GM18520 (cell line): ENCODE results near the gene FBXL4.

Experiments
- ATAC-seq: cut with Tn5 transposase; IDR thresholded peaks from one replicate; pipeline ENCODE4 v1.9.1; 2021; ENCODE audit not compliant: unreplicated experiment

FBXL4 gene

DNA sequence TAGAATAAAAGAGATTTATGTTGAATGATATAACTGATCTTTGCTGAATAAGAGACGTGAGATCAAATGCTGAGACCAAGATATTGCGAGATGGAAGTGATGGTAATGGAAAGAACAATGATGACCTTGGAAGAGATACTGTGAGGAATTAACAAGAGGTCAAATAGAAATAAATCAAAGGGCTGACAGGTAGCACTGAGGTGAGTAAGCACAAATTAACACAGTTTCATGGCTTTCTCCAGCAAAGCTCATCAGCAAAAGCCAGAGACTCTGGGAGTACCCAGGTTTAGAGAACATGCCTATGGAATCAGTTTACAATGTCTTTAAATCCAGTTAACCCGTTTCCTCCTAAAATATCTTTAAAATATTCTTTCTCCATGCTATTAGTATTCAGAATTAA, 60.1 kb downstream of the FBXL4 start:
- ATAC-seq, result no peak

DNA sequence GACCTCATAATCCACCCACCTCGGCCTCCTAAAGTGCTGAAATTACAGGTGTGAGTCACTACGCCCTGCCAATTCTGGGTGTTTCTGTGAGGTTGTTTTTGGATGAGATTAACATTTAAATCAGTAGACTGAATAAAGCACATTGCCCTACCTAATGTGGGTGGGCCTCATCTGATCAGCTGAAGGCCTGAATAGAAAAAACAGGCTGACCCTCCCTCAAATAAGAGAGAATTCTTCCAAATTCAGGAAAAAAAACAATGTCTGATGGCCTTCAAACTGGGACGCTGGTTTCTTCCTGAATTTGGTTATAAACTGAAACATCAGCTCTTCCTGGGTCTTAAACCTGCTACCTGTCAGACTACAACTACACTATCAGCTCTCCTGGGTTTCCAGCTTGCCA, 62.4 kb downstream of the FBXL4 start:
- ATAC-seq, result no peak

DNA sequence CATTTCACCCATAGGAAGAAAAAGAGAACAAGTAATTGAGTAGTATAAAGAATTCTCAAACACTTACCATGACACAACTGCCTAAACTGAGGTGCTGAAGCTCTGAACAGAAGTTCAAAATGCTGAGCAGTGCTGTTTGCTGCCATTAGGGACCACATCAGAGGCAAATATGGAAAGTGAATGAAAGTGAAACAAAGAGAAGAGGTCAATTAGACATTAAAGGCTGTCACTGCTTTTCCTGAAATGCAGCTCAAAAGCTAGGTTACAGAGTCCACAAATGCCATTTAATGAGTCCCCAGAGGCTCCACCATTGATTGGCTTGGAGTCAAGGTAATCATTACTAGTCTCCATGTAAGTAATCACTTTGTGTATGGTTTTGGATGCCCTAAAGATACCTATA, 67.3 kb downstream of the FBXL4 start:
- ATAC-seq, result peak; percentile 75

DNA sequence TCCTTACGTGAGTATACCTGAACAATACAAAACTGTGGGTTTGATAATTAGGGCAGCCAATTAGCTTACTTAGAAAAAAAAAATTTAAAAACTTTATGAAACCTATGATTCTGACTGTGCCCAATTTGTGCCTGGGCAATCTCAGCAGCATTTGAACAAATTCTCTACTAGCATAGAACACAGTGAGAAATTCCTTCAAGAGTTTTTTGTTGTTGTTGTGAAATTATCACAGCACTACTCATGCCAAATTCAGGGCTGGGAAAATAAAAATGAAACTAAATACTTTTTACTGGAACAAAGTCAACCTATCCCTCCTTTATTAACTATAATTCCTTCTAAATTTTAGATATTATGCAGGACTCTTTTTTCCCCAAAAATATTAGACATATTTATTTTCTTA, 70.5 kb downstream of the FBXL4 start:
- ATAC-seq, result no peak

DNA sequence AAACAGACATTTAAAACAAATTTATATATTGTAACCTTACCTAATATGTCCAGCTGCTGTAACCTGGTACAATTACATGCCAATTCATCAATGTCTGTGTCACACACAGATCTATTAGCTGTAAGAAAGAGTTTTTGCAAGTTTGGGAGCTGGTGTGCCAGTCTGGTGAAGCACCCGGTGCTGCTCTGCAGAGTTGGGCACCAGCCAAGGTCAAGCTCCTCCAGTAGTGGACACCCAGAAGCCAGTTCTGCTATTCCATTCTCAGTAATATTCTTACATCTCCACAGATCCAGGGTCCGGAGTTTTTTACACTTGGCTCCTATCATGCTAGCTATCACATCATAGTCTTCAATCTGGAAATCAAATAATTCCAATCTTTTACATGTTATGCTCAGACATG, 72.4 kb downstream of the FBXL4 start:
- ATAC-seq, result no peak

DNA sequence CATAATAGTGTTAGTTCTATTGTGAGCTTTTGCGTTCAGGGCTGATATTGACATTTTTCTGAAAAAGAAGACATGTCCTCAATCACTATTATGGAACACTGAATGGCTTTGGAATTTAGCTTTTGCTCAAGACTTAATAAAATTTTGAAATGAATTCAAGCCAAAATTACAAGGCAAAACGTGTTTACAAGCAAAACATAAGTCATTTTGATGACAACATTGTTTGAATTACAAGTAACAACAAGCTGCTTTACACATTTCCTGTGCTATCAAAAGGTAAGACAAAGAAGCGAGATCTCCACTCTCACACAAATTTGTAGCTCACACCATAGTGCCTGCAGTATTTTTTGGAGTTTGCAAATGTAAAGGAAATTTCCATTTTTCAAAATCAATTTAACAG, 75.9 kb downstream of the FBXL4 start:
- no peak for ATAC-seq

DNA sequence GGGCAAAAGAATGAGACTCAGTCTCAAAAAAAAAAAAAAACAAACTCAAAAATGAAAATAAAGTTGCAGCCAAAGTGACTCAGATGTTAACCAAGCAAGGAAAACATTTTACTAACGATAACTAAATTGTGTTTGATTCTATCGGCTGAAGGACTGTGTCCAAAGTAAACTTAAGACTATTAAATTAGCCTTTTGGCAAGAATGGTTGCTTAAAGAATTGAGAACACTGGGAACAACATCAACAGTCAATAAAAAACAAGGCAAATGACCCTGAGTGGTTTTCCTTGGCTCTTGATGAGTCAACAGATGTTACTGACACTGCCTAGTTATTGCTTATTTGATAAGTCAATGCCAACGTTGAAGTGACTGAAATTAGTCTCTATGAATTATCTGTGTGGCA, 76.7 kb downstream of the FBXL4 start:
- no peak for ATAC-seq

DNA sequence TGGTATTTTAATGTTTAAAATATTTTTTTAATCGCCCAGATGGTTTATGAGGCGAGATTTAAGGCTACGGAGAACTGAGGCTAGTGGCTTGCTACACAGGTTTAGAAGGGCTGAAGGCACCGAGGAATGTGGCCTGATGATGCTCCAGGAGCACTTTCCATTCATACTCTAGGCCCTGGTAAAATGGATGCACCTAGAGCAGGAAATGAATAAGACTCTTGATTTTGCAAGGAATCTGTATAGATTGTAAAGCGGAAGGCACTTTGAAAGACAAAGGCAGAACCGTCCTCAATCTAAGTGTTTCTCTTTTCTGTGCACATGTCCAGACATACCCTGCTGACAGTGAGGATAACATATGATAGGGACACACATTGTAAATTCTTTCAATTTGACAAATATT, 83.2 kb downstream of the FBXL4 start:
- no peak for ATAC-seq

DNA sequence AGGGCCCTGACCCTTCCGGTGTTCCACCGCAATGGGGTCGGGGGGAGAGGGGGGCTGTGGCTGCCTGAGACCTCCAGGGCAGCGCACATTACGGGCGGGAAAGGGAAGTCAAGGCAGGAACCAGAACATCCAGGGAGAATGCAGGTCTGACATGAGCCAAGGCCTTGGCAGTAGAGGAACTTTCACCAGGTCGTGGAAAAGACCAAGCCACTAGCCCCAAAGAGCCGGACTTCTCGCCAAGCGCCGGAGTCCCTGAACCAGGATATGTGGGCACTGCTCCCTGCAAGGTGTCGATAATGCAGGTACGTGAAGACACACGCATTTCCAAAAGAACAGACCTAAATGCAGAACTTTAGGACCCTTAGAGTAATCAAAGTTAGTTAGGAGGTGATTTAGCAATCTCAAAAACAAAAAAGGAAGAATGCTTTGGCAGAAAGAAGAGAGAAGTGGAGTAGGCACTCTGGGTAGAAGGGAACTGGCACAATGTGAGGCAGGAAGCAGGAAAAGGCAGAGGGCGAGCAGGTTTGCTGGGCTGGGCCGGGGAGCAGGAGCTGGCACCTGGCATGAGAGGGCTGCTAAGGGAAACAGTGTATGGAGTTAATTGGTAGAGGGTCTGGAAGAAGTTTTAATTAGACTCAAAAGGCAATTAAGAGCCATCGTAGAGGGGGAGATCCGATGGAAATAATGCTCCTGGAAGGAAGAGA, 99.1 kb downstream of the FBXL4 start:
- no peak for ATAC-seq

DNA sequence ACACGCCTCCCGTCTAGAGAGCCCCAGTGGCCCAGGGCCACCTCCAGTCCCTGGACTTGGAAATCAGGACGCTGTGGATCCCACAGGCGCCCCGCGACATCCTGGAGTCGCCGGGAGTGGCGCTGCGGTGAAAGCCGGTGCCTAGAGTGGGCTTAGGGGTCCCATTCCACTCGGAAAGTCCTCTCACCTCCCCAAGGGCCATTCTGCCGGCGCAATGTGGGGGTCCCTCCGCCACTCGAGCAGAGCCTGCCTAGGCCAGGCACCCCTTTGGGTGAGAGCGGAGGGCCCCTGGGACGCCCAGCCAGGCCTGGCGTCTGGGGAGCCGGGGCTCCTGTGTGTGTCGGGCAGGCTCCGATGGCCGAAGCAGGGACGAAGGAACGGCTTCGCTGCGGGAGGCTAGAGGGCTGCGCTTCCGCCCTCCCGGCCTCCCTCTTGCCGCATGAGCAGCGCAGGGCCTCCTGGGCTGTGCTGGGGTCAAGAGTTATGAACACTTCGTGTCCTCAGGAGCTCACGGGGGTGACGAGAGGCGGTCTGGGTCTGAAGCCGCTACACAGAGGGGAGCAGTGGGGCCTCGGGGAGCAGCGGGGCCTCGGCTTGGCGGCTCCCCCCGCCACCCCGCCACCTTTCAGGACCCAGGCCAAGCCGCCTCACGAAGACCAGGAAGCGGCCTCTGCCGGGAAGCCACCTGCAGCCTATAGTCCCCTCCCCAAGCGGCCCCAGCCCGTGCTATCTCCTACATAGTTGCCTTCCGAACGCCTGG, 99.8 kb downstream of the FBXL4 start:
- no peak for ATAC-seq

DNA sequence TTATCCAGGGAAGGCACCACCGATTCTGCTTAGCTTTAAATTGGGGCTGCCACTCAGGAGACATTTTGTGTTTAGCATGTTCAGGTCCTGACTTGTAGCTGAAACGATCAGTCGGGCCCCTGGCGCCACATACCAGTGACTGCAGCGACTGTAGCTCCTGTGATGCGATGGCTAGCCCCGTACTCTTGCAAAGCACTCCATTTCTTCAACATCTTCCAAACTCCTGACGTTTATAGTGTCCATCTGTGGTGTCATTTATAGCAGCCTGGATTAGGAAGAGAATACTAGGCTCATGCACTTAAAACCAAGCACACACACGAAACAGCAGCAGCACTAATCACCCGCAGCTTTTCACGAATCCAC, 100.3 kb downstream of the FBXL4 start:
- ATAC-seq, result no peak

DNA sequence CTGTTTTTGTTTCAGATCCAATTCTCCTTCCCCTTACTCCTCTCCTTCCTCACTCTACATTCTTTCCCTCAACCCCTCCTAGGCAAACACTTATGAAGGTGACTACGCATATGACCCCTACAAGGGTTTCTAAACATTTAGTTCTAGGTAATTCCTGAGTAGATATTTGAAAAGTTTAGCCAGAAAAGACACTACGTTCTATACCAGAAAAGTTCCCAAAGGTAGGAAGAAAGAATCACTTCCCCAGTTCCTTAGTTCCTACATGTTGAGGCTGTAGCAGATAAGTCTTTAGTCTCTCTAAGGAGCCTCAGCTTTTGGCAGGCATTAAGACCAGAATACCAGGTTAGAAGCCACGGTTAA, 101.7 kb downstream of the FBXL4 start:
- ATAC-seq, result no peak

DNA sequence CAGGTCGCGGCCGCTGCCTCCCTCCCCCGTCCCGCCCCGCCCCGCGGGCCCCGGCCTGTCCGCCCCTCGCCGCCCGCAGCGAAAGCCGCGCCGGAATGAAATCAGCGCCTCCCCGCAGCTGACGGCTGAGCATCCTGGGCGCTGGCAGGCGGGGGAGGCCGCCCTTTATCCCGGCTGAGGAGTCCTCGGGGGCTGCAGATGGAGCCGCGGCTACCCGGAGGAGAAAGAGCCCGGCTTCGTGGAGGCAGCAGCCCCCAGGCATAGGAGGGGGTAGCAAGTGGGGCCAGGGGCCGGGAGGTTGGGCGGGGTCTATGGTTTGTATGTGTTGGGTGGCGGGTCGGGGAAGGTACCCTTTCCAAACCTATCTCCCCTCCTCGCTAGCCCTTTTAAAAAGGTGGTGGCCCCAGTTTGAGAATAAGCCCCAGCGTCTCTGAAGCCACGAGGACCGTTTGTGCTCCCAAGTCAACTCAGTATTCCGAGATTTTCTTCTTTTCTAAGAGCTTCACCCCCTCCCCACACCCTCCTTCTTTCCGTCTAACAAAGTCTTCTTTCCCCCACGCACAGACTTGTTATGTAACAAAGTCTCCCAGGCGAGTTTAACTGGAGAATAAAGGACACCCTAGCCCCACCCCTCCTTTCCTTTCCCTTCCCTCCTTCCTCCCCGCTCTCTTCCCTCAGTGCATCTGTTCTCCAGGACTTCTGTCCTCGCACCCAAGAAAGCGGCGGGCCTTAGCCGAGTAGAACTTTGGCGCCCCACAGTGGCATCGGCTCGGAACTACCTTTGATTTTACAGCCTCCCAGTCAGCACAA, 102.3 kb downstream of the FBXL4 start:
- ATAC-seq, result peak; percentile 51

DNA sequence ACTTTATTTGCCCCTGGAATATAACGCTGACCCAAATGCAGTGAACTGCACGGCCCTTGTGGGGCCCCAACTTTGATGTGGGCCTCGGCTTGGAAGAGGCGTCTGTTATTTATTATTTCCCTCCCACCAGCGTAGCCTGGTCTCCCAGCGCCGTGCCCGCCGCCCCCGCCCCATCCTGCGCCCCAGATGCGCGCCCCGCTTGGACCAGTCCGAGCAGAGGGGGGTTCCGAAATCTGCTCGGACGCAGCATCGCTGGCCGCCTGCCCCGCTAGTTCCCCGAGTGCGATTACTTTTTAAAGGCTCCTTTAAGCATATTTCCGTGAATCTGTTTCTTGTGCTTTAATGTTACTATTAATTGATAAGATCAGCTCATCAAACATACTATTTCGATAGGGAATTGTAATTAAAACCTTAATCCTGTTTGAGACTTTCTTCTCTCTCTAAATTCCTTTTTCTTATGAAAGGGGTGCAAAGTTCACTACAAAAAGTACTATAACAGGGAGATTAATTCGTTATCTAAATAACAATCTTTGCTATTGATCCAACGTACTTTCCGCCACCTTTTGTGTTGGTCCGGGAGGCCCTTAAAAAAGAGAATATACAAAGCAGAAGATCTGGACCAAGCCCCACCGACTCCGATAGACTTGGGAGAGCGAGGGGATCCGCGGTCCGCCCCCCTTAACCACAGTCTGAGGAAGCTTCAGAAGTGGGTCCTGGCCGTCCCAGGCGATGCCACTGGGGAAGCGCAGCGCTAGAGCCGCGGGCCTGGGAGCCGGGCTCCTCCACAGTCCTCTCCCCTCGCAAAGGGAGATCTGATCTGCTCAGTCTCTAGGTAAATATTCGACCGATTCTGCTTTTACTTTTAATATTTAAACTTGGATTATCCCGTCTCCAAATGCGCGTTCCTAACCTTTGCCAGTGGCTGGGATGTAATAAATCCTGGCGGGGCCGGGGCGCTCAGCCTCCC, 103.2 kb downstream of the FBXL4 start:
- ATAC-seq, result no peak

DNA sequence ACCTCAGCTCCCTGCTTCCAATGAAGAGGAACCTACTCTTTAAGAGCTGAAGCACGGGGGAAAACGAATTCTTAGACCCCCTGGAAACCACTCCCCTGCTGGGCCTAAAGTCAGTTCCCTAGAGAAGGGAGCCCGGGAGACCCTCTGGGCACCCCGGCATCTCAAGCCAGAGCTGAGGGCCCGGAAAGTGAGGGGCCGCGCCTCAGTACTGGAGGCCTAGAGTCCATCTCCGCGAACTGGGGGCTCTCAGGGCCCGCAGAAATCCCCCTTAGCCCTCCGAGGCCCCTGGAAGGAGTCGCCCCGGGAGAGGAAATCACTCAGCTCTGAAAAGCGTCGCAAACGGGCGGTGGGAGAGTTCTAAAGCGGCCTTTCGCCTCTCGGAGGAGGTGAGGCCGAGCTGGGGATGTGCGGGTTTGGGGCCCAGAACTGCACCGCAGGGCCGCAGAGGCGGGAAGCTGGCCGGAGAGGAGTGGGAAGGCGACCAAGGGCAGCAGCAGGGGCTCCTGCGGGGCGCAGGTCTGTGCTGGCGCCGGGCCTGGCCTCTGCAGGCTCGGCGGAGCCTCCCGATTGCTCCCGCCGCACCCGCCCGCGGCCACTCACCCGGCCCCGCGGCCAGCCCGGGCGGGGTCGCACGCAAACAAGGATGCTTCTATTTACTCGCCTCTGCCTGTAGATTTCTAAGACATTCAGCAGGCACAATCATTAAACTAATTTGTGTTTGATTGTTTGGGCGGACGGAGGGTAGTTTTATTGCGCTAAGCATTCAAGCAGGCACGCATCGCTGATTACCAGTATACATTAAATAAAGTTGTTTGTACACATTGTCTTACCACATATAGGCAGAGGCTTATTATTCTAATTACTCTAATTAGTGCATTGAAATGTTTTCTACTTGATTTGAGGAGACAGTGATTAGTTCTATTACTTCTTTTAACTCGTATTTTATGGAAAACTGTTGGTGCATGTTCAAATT, 104.2 kb downstream of the FBXL4 start:
- ATAC-seq, result no peak

DNA sequence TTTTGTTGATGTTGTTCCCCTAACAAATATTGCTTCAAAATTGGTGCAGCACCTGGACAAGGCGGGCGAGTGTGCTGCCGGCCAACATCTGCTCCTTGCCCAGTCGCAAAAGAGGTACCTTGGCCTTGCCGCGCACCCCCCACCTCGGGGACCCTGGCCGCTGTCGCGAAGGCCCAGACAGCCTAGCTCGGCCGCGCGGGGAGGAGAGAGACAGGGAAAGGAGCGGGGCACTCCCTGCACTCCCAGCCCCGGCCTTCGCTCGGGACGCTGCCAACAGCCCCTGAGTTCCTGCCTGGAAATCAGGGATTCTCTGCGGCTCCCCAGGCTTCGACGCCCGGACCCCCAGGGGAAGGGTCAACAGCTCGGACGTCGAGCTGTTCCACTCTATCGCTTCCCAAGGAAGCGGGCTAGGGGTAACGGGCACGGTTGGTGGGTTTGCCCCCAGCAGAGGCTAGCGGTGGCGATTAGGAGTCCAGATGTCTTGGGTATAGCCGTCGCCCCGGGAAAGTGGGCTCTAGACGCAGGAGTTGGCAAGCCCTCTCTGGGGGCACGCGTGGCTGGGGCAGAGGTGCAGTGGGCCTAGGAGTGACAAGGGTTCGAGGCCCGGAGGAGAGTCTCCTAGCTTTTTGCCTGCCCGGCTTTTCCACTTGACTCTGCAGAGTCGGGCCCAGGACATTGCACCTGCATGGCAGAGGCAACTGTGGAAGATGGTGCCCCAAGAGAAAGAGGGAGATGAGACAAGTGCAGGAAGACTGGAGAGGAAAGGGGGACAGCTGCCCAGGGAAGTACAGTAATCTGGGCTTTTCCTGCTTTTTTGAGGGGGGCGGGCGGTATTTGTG, 105.2 kb downstream of the FBXL4 start:
- no peak for ATAC-seq

DNA sequence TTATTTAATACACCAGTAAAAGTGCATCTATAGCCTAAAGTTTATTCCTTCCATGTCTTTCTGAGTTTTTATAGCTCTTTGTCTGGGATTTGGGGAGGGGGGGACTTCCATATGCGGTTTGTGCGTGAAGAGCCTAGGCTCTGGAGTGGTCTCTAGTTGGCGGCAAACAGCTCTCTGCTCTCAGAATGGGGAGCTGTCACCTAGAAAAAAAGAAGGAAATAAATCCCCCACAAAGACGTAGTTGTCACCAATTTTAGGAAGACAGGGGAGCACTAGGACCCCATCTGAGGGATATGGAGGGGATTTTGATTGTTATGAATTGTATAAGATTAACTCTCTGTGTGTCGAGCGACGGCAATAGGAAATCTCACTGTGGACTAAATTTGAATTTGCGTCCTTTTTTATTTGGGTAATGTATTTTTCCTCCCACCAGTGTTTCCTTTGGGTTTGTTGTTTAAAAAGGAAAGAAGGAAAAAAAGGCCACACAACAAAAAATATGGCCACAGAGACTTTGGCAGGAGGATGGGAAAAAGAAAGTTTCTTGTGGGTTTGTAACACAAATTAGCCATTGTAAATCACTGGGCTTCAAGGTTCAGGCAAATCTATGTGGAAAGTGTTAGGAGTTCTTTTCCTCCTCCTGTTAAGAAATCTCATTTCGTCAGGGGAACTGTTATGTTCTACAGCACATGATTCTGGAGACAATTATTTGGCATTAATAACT, 106.0 kb downstream of the FBXL4 start:
- ATAC-seq, result no peak

DNA sequence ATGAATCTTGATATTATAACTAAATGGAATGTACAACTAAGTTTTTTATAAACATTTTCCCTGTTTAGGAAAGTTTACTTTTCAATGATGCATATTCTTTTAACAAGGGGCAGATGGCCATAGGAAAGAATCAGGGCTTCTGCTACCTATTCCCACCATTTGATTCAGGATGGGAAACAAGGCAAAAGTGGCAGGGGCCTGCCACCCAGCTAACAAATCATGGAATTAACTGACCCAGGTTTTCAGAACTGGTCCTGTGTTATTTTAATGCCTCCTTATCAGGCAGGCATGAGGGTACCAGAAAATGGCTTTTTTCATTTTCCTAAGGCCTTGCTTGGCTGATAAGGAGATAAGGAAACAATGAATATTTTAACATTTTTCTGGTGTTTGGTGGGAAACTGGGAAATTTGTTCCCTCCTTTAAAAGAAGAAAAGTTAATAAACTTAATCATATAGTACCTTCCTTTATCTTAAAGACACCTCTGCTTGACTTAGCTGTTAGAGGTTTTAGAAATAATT, 106.7 kb downstream of the FBXL4 start:
- no peak for ATAC-seq
